ENCODE measurements around the gene PTS.

The PTS gene

GRCh38 chr11:112231952-112232351 is 5.7 kb downstream of the PTS start:
- TF ChIP-seq RARB (CRISPR knock-in tag; IDR thresholded peaks at IDR 0.05): no peak
- no peak for TF ChIP-seq TSHZ2 (CRISPR knock-in tag; IDR thresholded peaks at IDR 0.05)
- TF ChIP-seq CSDC2 (CRISPR knock-in tag; IDR thresholded peaks at IDR 0.05): no peak
- no peak for TF ChIP-seq ARNTL (CRISPR knock-in tag; IDR thresholded peaks at IDR 0.05; ENCODE audit: borderline replicate concordance, low read depth)
- no peak for TF ChIP-seq POU6F1 (CRISPR knock-in tag; IDR thresholded peaks at IDR 0.05; ENCODE audit: borderline replicate concordance, low read depth)
- no peak for TF ChIP-seq TCF4 (CRISPR knock-in tag; IDR thresholded peaks at IDR 0.05; ENCODE audit: borderline replicate concordance)
- no peak for TF ChIP-seq ZC3H10 (CRISPR knock-in tag; IDR thresholded peaks at IDR 0.05)
- no peak for TF ChIP-seq TOX (CRISPR knock-in tag; IDR thresholded peaks at IDR 0.05; ENCODE audit: borderline replicate concordance)
- TF ChIP-seq PATZ1 (CRISPR knock-in tag; IDR thresholded peaks at IDR 0.05; ENCODE audit: borderline replicate concordance): no peak
- no peak for TF ChIP-seq ZNF565 (CRISPR knock-in tag; conservative IDR thresholded peaks at IDR 0.05; ENCODE audit: low read depth)
- no peak for TF ChIP-seq ZFP30 (CRISPR knock-in tag; IDR thresholded peaks at IDR 0.05)
- TF ChIP-seq SNAI2 (CRISPR knock-in tag; IDR thresholded peaks at IDR 0.05): no peak
- TF ChIP-seq GLIS3 (CRISPR knock-in tag; IDR thresholded peaks at IDR 0.05): no peak
- no peak for TF ChIP-seq ZNF8 (CRISPR knock-in tag; IDR thresholded peaks at IDR 0.05)
- no peak for ATAC-seq

- no peak for ATAC-seq
Observed at GRCh38 chr11:112235750-112236390, 9.6 kb downstream of the PTS start.

GRCh38 chr11:112237451-112237850 is 11.2 kb downstream of the PTS start:
- no peak for ATAC-seq
- TF ChIP-seq ISL1 (CRISPR knock-in tag; IDR thresholded peaks at IDR 0.05) (no peak), TSHZ2 (CRISPR knock-in tag; IDR thresholded peaks at IDR 0.05) (no peak), ARNTL (CRISPR knock-in tag; IDR thresholded peaks at IDR 0.05; ENCODE audit: borderline replicate concordance, low read depth) (no peak), BACH2 (CRISPR knock-in tag; IDR thresholded peaks at IDR 0.05; ENCODE audit: borderline replicate concordance) (no peak), ZC3H10 (CRISPR knock-in tag; IDR thresholded peaks at IDR 0.05) (no peak), ZNF70 (CRISPR knock-in tag; IDR thresholded peaks at IDR 0.05) (no peak), ZFP3 (CRISPR knock-in tag; IDR thresholded peaks at IDR 0.05) (no peak)

More at GRCh38 chr11:112235750-112236390, 9.6 kb downstream of the PTS start:
- TF ChIP-seq CREB5 (CRISPR knock-in tag; IDR thresholded peaks at IDR 0.05; ENCODE audit: low read depth) (no peak), ARNTL (CRISPR knock-in tag; IDR thresholded peaks at IDR 0.05; ENCODE audit: borderline replicate concordance, low read depth) (no peak), SNAI2 (CRISPR knock-in tag; IDR thresholded peaks at IDR 0.05) (no peak), TOX (CRISPR knock-in tag; IDR thresholded peaks at IDR 0.05; ENCODE audit: borderline replicate concordance) (no peak), BACH2 (CRISPR knock-in tag; IDR thresholded peaks at IDR 0.05; ENCODE audit: borderline replicate concordance) (no peak), OSR1 (CRISPR knock-in tag; IDR thresholded peaks at IDR 0.05) (no peak), ZFP3 (CRISPR knock-in tag; IDR thresholded peaks at IDR 0.05) (no peak), GLIS3 (CRISPR knock-in tag; IDR thresholded peaks at IDR 0.05) (no peak), ZNF565 (CRISPR knock-in tag; conservative IDR thresholded peaks at IDR 0.05; ENCODE audit: low read depth) (no peak)
